ENCODE data around the gene AGBL3.

DNA sequence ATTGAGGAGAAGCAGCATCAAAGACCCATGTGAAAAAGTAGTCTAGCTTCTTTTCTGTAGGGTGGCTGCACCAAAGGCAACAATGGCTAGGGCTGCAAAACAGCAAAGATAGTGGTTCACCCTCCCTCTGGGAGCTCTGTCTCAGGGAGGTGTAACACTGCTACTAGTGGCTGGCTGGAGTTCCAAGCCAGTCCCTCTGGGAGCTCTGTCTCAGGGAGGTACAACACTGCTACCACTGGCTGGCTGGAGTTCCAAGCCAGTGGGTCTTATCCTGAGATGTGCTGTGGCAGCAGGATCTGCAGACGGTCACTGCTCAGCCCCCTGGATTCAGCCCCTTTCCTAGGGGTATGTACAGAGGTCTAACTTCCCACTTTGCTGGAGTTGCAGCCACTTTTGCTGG, 123.7 kb downstream of the AGBL3 start:
- TF ChIP-seq SUZ12 (IDR thresholded peaks at IDR 0.05; ENCODE audit: extremely low read depth, insufficient read depth, insufficient read length) (no peak), YY1 (IDR thresholded peaks at IDR 0.05; ENCODE audit: insufficient read depth, insufficient read length) (no peak)
